Epithelial cell of prostate (primary cell): ENCODE data around the gene CADPS.
"Not testable (repeated sequence)": the region's sequence is repeated elsewhere in the genome, so short reads cannot be mapped to it uniquely, and the experiment has no call there.

Experiments used
- DNase-seq: peaks from one replicate; pipeline ENCODE4 v3.0.0-alpha.2; 2011; ENCODE audit warnings: low read depth, low spot score
- H3K27ac ChIP-seq: fragments of 450-650 bp; 2 replicates; pipeline ENCODE4 v1.5.1; 2017; ENCODE audit warnings: mild to moderate bottlenecking

The CADPS gene

DNA sequence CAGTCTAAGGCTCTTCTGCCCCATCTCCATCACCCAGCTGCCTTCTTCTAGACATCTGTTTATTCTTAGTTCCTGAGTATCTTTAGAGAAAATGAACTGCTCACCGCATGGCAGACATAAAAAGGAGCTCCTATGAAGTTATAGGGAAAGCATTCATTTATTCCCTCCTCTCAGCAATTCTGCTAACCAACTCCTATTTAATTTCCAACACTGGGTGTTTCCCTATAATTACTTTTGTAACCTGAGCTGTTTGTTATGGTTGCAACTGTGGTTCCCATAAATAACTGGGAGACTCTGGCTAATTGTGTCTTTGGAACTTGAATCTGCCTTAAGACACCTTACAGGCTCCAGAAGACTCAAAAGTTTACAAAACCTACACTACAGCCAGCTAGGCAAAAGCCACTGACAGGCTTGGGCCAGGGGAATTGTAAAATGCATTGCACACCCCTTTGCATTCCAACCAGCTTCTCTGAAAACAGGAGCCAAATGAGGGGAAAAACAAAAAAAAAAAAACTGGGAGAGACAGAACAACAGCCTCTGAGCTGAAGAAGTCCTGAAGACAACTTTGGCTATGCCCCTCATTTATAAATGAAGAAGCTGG, 270.4 kb downstream of the CADPS start:
- H3K27ac ChIP-seq: peak overlapping the region; percentile 99
- no peak for DNase-seq

- peak overlapping the region; percentile 99 for H3K27ac ChIP-seq
- peak; percentile 78 for DNase-seq
Measured at GRCh38 chr3:62604298-62604697, 270.9 kb downstream of the CADPS start.

DNA sequence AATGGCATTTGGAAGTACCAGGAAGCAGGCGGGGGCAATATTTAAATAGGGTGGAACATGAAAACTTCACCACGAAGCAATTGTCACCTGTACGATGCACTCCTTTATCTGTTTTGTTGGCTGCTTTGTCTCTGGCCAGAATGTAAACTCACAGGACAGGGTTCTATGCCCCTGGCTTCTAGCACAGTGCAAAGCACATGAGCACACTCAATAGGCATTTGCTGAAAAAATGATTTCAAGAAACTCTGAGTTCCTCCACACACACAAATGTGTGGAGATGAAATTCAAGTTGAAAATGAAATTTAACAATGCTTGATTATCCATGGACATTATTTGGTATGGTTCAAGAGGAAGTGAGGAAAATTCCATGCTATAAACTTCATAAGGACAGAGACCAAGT, 272.2 kb downstream of the CADPS start:
- no peak for DNase-seq
- peak overlapping the region; percentile 99 for H3K27ac ChIP-seq

- no peak for DNase-seq
- peak overlapping the region; percentile 99 for H3K27ac ChIP-seq
Measured at GRCh38 chr3:62602129-62602770, 273.0 kb downstream of the CADPS start.

DNA sequence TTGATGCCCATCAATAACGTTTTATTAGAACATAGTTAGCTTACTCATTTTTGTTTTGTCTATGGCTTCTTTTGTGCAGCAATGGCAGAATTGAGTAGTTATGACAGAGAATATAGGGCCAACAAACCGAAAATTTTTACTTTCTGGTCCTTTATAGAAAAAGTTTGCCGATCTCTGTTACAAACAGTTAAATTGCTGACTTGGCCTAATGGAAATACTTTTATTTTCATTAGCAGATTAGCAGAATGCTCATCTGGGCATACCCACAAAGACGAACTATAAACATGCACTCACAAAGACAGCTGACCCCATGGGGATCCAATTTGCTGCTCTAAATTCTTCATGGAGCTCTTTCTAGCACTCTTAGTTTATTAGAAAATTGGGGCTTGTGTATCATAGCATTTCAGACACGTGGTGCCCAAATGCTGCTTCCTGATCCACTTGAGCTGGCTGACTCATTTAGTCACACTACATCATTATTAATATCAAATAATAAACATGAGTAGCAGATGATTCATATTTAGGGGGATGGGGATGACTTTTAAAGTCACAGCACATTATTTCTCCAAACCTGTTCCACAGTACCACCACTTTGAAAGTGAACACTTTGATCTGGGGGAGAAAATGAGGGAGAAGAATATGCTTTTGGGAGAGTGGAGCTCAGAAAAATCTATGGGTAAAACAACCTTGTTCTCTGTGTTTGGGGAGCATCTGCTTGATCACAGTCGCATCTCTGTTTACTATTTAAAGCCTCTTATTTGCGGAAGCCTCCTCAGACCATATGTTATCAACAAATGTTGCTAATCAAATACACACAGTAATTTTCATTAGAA, 273.8 kb downstream of the CADPS start:
- peak overlapping the region; percentile 99 for H3K27ac ChIP-seq
- DNase-seq: peak; percentile 60

GRCh38 chr3:62600033-62600432, 275.2 kb downstream of the CADPS start:
- DNase-seq: no peak
- peak overlapping the region; percentile 99 for H3K27ac ChIP-seq

DNA sequence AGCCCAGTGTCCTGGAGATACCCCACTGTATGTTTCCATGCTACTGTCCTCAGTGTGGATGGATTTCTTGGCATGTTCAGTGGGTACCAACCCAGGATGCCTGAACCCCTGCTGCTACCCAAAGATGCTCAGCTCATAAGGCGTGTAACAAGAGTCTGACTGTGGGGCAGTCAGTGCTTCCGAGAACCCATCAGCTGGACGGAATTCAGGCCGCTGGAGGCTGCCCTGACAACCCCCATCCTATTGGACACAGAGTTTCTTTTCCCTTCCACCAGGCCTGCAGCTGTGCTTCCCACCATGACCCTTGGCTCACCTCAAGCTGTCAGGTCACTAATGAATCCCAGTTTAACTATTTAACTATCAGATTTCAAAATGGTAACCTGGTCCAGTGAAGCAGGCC, 277.7 kb downstream of the CADPS start:
- no peak for DNase-seq
- no peak overlapping the region for H3K27ac ChIP-seq

- no peak for DNase-seq
- H3K27ac ChIP-seq: no peak overlapping the region
Measured at GRCh38 chr3:62592408-62592807, 282.8 kb downstream of the CADPS start.

DNA sequence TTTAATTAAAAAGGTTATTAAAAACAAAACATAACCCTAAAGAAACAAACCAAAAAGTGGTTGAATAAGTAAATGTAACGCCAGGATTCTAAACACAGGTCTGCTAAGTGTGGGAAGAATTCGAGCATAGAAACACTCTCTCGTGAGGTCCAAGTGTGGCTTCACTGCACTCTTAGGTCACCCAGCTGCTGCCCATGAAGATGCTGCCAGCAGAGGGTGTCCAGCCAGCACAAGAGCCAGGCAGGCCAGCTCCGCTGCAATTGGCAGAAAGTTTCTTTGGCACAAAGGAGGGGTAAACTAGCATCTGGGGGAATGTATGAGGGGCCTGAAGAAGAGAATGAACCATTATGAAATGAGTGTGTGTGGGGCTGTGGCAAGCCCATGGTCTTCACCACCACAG, 286.1 kb downstream of the CADPS start:
- no peak for DNase-seq
- no peak overlapping the region for H3K27ac ChIP-seq

DNA sequence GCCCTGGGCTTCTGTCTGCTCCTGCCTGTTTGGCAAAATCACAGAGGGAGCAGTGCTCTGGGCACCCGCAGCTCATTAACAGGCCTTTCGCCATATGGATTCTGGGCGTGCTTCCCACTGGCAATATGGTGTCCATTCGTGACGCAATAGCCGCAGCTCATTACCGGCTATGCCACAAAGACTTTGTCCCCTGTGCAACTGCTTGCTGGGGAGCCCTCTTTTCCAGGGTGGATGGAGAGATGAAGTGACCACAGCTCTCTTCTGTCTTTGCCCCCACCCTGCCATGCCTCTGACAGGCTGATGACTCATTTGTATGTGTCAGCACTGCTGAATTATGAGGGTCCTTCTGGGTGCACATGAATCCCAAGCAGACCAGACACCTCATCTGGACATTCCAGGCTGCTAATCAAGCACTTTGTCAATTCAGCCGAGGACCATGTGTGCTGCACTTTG, 287.6 kb downstream of the CADPS start:
- no peak for DNase-seq
- H3K27ac ChIP-seq: peak overlapping the region; percentile 51

- peak overlapping the region; percentile 51 for H3K27ac ChIP-seq
- DNase-seq: no peak
Measured at GRCh38 chr3:62587169-62587568, 288.0 kb downstream of the CADPS start.

- no peak for DNase-seq
- peak overlapping the region; percentile 51 for H3K27ac ChIP-seq
Measured at GRCh38 chr3:62586356-62586755, 288.9 kb downstream of the CADPS start.

DNA sequence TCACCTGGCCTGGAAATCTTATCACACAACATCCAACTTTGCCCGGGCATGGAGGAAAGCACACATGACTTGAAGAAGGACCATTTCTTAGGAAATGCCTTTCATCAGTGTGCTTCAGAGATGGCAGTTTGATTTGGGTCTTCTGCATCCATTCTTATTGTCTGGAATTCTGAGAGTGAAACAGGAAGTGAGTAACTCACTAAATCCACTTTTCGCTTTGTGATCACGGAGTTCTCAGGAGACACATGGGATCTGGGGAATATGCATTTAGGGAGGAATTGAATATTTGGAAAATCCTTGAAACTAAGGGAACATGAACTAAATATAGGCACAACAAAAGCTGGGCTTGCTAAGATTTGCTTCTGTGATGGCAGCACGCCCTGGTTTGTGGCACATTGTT, 289.4 kb downstream of the CADPS start:
- no peak overlapping the region for H3K27ac ChIP-seq
- no peak for DNase-seq

GRCh38 chr3:62584636-62585035, 290.6 kb downstream of the CADPS start:
- no peak overlapping the region for H3K27ac ChIP-seq
- DNase-seq: no peak

DNA sequence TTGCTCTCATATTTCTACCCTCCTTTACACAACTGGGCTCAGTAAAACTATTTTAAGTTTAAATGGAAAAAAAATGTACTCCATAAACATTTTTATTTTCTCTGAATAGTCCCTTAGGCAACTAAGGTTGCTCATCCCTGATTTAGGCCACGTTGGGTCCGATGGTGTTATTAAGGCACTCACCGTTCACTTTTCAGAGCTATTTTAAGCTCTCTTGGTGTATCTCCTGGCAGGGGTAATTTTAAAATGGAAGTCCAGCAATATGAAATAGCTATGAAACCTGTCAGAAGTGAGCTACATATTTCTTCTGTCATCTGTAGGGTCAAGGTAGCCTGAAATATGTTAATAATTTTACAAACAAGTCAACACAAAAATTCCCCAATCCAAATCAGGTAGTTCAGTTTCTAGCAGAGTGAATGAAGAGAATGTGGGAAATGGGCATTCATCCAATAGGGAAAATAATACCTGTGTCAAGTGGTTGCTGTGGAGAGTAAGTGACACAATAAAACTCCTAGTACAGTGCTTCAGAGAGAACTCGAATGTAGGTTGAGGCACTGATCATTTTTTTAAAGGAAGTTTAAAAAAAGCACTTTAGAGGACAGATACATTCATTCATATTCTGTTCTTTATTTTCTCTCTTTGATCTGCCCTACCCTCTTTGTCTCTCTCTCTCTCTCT, 292.6 kb downstream of the CADPS start:
- DNase-seq: no peak
- H3K27ac ChIP-seq: no peak overlapping the region

GRCh38 chr3:62580485-62580884, 294.7 kb downstream of the CADPS start:
- DNase-seq, H3K27ac ChIP-seq: not testable (repeated sequence)

- H3K27ac ChIP-seq: no peak overlapping the region
- no peak for DNase-seq
Measured at GRCh38 chr3:62577153-62577552, 298.1 kb downstream of the CADPS start.

GRCh38 chr3:62574266-62574898, 300.8 kb downstream of the CADPS start:
- no peak for DNase-seq
- H3K27ac ChIP-seq: no peak overlapping the region

- no peak for DNase-seq
Measured at GRCh38 chr3:62571916-62572315, 303.3 kb downstream of the CADPS start.

GRCh38 chr3:62570888-62571287, 304.3 kb downstream of the CADPS start:
- DNase-seq: no peak
- no peak overlapping the region for H3K27ac ChIP-seq

More at GRCh38 chr3:62571916-62572315, 303.3 kb downstream of the CADPS start:
- no peak overlapping the region for H3K27ac ChIP-seq
